Measurements from ENCODE around the gene GBP1.
"Not testable (repeated sequence)": the region's sequence is repeated elsewhere in the genome, so short reads cannot be mapped to it uniquely, and the experiment has no call there.

The GBP1 gene

DNA sequence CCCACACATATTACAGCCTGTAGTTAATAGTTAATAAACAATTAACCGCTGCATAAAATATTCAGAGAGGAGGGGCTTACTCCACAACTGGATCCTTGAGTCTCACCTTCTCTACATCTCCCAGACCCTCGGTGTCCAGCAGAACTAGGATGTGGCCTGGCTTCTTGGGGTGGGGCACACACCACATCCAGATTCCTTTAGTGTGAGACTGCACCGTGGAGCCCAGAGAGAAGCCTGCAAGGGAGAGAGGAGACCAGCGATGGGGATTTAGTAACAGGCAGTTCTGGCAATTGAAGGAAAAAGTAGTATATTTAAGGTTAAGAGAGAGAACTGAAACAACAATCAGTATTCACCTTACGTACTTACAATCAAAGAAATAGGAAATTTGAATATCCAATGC is 4.9 kb downstream of the GBP1 start:
- no peak for DNase-seq (ENCODE audit: low spot score)

DNA sequence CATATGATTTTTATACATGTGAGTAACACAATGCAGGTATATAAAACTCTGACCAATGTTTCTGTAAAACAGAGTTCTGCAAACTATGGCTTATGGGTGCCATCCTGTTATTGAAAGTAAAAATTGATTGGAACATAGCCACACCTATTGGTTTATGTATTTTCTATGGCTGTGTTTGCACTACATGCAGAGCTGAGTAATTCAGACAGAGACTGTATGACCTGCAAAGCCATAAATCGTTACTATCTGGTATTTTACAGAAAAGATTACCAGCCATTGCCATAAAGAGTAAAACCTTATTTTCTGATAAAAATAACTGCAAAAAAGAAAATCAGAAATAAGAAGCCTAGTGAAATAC is 13.1 kb downstream of the GBP1 start:
- DNase-seq (ENCODE audit: low spot score), result no peak

DNA sequence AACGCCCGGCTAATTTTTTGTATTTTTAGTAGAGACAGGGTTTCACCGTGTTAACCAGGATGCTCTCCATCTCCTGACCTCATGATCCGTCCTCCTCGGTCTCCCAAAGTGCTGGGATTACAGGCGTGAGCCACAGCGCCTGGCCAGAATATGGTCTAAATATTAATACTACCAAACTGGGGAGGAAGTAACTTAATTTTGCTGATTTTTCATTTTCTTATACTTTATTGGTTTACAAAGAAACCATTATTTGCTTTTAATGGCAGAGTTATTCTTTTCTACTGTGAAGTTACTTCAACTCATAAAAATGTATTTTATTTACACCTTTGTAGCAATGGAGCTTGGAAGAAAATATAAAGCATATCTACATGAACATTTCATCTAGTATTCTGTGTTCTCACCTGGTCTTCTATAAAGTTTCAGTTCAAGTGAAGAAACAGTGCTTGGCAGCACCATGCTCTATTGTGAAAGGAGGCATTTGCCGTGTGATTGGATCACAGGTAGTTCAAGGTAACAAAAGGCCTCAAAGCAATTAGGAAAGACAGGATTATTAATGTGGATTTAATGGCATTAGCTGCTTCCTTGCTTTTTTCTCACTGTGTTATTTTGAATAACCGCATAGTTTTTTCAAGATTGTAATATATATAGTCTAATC is 13.6 kb downstream of the GBP1 start:
- DNase-seq (ENCODE audit: low spot score), result no peak

DNA sequence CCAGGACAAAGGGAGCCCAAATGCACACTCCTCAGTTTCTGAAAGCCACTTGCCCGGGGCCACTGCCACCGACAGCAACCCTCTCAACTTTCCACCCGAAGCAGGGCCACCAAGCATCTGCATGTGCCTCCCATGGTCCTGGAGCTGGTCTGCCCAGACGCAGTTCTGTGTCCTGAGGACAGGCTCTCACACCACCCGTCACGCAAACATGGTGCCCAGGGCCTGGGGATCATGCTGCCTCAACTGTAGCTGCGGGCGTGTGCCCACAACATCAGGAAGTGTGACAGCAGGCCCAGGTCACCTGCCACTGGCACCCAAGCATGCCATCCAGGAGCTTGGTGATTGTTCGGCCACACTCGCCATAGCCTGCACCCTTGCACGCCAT is 14.4 kb downstream of the GBP1 start:
- no peak for DNase-seq (ENCODE audit: low spot score)

DNA sequence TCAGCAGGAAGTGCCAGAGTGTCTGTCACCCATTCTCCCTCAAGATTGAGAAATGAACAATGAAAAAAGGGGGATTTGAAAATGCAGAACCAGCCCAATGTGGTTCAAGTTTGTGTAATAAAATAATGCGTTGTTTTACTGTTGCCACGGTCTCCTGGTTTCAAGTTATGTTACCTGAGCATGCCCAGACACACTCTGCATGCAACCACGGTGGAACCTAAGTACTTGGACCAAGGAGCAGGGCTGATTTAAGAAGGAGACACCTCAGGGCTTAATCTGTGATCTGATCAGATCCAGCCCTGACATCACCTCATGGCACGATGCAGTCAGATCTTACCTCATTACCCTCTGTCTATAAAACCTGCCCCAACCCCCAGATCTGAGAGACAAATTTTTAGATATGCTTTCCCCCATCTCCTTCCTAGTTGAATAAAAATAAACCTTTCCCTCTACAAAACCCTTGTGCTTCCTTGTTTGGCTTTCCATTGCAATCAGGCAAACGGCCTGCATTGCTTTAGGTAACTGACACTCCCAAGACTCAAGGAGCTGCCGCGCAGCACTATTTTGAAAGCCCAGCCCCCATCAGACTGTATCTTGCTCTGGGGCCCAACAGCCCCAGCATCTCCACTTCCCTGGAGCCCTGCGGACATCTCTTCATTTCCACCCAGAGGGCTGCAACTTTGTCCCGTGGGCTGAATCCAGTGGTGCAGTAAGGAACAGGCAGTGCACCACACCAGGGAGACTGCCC is 14.9 kb downstream of the GBP1 start:
- DNase-seq (ENCODE audit: low spot score), result not testable (repeated sequence)

DNA sequence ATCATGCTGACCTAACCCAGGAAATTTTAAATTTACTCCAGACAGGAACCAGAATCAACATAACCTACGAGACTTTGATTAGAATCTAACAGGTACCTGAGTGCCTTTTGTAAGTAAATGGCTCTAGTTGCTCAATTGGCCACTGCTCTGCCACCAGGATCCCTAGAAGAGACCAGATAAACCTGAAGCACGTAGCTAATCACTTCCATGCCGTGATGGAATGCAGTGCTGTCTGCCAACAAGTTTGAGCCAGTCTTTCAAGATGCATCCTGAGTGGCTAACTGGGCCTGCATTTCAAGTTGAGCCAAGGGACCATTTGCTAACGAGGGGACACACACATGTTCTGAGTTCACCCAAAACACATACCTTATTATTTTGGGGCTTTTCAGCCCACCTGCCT is 15.8 kb downstream of the GBP1 start:
- not testable (repeated sequence) for DNase-seq (ENCODE audit: low spot score)

DNA sequence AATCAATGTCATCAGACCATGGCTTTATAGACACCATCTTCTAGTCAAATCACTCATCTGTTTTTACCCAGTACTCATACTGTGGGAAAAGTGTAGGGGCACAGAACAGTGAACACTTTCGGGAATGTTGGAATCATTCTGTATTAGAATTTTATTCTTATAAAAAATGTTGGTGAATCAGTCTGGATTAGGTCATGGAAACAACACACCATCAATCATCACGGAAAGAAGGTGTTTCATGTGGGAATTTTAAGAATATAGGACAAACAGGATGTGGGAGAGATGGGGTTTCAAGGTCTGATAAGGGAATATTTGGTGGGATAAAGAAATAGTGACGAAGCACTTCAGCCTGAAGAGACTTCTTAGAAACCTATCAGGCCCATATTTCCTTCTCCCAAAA is 17.3 kb downstream of the GBP1 start:
- DNase-seq (ENCODE audit: low spot score), result no peak

DNA sequence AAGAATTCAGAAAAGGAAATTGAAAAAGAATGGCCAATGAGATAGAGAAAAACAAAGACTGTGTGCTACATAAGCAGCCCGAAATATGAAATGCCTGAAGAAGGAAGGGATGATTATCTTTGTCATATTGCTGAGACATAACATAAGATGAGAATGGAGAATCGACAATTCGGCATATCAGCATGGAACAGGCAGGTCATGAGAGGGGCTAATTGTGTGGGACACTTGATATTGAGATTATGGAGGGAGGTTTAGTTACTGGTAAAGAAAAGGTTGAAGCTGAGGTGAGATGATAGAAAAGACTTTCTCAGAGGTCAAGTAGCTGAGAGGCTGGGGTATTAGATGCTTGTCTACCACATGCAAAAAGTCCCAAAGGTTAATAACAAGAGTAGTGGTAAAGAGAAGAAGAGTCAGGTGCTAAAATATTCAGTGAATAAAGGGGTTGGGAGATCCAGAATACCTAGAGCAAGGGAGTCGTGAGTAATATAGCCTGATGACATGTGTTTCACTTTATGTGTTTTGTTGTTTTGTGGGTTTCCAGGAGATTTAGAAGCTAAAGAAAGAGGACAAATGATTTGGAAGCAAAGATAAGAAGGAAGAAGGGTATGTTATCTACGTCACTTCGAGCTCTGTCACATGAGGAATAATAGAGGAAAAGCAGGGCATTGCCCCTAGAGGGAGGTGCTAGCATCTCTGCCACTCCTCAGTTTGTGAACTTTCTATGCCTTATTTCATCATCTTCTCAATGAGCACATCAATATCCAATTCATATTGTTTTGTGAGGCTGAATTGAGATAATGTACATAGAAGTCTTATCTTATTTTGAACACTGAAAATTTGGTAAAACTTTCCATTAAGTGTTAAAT is 18.5 kb downstream of the GBP1 start:
- not testable (repeated sequence) for DNase-seq (ENCODE audit: low spot score)

DNA sequence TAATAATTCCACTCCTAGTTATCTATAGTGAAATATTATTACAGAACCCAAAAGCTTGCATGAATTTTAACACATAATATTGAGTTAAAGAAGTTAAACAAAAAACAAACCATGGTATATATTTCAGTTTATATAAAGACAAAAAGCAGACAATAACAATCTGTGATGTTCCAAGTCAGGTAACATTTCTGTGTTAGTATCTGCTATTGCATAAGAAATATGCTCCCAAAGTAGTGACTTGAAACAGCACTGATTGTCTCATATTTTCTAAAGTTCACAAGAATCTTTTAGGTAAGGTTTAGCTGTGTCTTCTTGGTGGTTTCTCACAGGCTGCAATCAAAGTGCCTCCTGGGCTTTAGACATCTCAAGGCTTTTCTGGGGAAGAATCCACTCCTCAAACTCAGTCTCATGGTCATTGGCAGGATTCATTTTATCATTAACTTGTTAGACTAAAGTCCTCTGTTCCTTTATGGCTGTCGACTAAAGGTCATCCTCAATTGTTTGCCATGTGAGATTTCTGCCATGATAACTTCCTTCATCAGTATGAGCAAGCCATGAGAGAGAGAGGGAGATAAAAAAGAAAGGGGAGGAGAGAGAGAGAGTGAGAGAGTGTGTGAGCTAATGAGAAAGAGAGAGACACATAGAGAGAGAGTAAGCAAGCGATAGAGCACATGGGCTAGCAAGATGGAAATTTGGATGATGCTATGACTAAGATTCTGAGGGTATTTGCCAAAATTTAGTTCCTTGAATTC is 19.9 kb downstream of the GBP1 start:
- DNase-seq (ENCODE audit: low spot score), result no peak

DNA sequence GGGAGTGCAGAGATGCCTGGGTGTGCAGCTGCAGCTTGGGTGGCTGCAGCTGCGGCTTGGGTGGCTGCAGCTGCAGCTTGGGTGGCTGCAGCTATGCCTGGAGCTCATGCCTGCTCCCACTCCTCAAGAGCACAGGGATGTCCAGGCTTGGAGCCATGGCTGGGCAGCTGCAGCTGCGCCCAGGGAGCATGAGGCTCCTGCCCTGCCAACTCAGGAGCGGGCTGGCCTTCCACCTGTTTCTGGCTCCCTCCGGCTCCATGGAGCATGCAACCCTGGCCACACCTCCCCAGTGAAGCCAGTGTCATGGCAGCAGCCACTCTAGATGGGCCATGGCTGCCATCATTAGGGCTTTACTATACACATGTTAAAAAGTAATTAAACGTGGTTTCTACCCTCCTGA is 21.1 kb downstream of the GBP1 start:
- no peak for DNase-seq (ENCODE audit: low spot score)

DNA sequence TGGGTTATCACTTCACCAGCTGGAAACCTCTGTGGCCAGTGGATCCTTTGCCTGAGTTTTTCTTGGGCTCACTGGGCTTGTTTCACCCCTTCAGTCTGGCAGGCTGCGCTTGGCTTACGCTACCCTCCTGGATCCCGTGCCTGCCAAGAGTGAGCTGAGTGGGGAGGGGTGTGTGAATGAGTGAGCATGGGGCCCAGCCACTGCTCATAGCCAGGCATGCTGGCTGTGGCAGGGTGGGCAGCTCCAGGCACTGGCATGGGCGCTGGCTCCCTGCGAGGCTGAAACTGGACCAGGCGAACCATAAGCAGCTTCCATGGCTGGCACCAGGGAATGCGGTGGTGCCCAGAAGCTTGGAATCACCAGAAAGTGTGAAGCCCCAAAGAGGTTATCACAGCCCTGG is 22.5 kb downstream of the GBP1 start:
- no peak for DNase-seq (ENCODE audit: low spot score)

DNA sequence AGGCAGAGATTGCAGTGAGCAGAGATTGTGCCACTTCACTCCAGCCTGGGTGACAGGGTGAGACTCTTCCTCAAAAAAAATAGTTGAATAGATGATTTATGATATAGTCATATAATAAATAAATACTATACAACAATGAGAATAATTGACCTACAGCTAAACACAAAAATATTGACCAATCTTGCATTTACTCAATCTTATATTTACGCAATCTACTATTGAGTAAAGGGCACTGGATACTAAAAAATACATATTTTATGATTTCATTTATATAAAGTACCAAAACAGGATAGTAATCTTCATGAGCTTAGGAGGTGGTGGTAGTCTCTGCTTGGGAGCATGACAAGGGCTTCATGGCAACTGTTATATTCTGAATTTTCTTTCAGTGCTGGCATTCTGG is 23.3 kb downstream of the GBP1 start:
- DNase-seq (ENCODE audit: low spot score), result no peak

DNA sequence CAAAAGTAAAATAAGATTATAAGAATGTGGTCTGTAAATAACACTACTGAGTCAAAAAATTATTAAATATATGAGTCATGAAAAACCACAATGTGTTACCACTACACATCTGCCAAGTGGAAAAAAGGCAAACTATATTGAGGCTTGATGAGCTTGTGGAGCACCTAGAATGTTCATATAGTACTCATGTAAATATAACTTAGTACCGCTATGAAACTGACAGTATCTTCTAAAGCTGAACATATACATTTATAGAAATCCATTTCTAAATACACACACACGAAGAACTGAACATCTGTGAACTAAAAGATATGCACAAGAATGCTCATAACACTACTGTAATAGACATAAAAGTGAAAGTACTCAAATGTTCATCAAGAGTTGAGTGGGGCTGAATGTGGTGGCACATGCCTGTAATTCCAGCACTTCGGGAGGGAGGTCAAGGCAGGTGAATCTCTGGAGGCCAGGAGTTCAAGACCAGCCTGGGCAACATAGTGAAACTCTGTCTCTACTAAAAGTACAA is 23.8 kb downstream of the GBP1 start:
- no peak for DNase-seq (ENCODE audit: low spot score)

DNA sequence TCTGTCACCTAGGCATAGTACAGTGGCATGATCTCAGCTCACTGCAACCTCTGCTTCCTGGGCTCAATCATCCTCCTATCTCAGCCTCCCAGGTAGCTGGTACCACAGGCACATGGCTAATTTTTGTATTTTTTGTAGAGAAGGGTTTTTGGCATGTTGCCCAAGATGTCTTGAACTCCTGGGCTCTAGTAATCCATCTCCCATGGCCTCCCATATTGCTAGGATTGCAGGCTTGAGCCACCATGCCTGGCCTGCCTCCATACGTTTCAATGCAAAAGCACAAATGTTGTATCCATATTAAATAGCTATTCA is 24.7 kb downstream of the GBP1 start:
- no peak for DNase-seq (ENCODE audit: low spot score)

DNA sequence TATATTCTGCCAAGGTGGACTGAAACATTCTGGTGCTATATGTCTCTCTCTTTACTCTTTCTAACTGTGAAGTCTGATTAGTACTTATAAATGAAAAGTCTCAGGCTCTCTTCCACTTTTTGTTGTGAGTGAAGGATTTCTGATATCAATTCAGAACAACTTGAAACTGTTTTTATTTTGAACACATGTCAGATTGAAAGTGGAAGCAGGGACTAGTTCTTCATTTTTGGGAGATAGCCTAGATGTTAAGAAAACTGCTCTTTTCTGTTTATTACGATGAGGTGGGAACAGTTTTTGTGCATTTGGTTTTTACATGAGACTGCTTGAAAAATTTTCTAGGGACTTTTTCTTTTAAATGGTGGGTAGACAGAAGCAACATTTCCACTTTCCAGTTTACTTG is 27.8 kb downstream of the GBP1 start:
- DNase-seq (ENCODE audit: low spot score), result no peak

DNA sequence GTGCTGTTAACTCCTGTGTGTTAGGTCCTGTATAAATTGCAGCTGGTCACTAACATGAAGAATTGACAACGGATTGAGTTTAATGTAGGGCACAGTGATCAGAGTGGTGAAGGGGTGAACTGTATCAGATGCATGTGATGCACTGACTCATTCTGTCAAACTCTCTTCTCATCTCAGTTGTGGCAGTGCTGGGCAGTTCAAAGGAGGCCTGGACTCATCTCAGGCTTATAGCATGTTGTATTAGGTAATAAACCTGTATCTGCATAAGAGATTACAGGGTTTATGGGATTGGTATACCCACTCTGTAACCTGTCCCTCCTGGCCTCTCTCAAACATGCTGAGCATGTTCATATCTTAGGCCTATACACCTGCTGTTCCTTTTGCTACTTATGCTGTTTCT is 29.9 kb downstream of the GBP1 start:
- DNase-seq (ENCODE audit: low spot score), result no peak

DNA sequence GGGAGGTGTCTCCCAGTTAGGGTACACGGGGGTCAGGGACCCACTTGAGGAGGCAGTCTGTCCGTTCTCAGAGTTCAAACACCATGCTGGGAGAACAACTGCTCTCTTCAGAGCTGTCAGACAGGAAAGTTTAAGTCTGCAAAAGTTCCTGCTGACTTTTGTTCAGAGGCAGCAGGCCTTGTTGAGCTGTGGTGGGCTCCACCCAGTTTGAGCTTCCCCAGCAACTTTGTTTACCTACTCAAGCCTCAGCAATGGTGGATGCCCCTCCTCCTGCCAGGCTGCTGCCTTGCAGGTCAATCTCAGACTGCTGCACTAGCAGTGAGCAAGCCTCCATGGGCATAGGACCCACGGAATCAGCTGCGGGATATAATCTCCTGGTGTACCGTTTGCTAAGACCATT is 31.0 kb downstream of the GBP1 start:
- not testable (repeated sequence) for DNase-seq (ENCODE audit: low spot score)

DNA sequence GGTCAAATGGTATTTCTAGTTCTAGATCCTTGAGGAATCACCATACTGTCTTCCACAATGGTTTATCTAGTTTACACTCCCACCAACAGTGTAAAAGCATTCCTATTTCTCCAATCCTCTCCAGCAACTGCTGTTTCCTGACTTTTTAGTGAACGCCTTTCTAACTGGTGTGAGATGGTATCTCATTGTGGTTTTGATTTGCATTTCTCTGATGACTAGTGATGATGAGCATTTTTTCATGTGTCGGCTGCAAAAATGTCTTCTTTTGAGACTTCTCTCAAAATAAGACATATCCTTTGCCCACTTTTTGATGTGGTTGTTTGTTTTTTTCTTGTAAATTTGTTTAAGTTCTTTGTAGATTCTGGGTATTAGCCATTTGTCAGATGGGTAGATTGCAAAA is 36.0 kb downstream of the GBP1 start:
- not testable (repeated sequence) for DNase-seq (ENCODE audit: low spot score)

DNA sequence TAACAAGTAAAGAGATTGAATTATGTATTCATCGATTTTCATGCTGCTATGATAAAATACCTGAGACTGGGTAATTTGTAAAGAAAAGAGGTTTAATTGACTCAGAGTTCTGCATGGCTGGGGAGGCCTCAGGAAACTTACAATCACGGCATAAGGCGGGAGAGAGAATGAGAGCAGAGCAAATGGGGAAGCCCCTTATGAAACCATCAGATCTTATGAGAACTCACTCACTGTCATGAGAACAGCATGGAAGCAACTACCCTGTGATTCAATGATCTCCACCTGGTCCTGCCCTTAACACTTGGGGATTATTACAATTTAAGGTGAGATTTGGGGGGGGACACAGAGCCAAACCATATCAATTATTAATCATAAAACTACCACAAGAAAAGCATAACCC is 39.1 kb downstream of the GBP1 start:
- no peak for DNase-seq (ENCODE audit: low spot score)

DNA sequence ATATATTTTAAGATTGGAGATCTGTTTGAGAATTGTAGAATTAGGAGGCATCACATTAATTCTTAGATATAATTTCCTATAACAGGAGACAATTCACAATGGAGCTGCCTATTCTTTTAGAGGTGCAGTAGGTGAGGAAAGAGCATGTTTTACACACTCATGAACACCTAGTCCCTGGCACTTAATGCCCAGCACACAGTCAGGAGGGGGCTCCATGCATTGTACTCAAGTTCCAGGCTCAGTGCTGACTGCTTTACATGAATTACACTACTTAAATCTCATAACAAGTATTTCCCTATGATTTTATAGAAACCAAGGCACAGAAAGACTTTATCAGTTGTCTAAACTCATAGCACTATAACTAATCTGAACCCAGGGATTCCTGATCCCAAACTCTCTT is 42.0 kb downstream of the GBP1 start:
- DNase-seq (ENCODE audit: low spot score), result no peak

DNA sequence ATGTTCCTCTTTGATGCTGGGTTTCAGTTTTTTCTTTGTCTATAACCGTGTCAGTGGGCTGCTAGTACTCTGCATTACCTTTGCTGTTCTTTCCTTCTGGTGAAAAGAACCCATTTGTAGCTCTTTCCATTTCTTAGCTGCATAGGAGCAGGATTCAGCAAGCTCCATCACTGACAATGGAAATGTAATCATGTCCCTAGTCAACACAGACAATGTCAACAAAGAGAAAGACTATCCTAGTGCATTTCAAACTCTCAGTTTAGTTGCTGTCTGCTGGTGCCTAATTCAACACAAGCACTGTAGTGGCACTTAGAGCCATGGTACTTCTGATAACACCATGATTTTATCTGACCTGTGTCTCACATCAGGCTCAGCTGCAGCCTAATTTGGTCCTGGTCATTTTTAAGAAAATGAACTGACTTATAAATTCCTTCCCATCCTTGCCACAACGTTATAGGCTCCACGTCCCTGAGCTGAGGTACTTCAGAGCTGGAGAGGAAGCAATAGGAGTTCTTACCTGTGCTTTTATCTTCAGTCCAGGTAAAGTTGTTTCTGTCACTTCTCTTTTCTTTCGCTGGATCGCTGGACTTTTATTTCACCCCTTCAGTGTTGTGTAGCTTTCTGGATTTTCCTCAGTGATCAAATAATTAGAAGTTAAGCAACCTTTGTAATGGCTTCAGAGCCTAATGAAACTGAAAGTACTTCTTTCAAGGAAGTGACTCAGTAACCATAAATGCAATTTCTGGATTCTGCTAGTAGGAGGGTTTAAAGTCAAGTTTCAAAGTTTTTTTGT is 42.6 kb downstream of the GBP1 start, which contains the start of gene GBP3:
TSS of gene GBP3 (minus strand) at position 700 of the 793 bp plus-strand sequence. CDS start 2,145 bp downstream, outside the sequence.
- no peak for DNase-seq (ENCODE audit: low spot score)
